Spleen (tissue), 11 donors: Measurements from ENCODE around the gene KCNK5. TPM values are rescaled to one million over a fixed set of nuclear protein-coding genes. Genes with fewer than 3 reads are reported as not detected.

Experiments used
- DNase-seq: peaks from one replicate; pipeline ENCODE4 v3.0.0-alpha.2; 2020
- H3K27ac ChIP-seq, 8 donors: fragments of 200-600 bp; sonication (generic) in 7 of 8; 1 replicate in 4 of 8; 2 replicates in 4 of 8; pipeline versions ENCODE4 v1.5.0 to v1.8.0; 2016 to 2021; ENCODE audit warnings: inconsistent platforms in 4 of 8, mild to moderate bottlenecking in 4 of 8, moderate library complexity in 1 of 8
- H3K27me3 ChIP-seq, 7 donors: fragments of 200-600 bp; sonication (generic) in 6 of 7; replicated peaks in 1 of 7; 1 replicate in 4 of 7; 2 replicates in 3 of 7; pipeline versions ENCODE4 v1.5.0 to v1.8.0; 2016 to 2021; ENCODE audit warnings: inconsistent platforms in 3 of 7, mild to moderate bottlenecking in 1 of 7
- H3K36me3 ChIP-seq, 6 donors: fragments of 200-600 bp; sonication (generic) in 5 of 6; 1 replicate in 4 of 6; 2 replicates in 2 of 6; pipeline versions ENCODE4 v1.5.0 to v1.8.0; 2016 to 2021; ENCODE audit warnings: inconsistent platforms in 2 of 6
- H3K4me1 ChIP-seq, 6 donors: fragments of 200-600 bp; sonication (generic) in 5 of 6; 1 replicate in 3 of 6; 2 replicates in 3 of 6; pipeline versions ENCODE4 v1.5.0 to v1.8.0; 2016 to 2021; ENCODE audit warnings: inconsistent platforms in 3 of 6
- H3K4me3 ChIP-seq, 8 donors: fragments of 200-600 bp; sonication (generic) in 7 of 8; 1 replicate in 4 of 8; 2 replicates in 4 of 8; pipeline versions ENCODE4 v1.5.0 to v1.8.0; 2016 to 2021; ENCODE audit warnings: inconsistent platforms in 4 of 8, mild to moderate bottlenecking in 4 of 8, moderate library complexity in 2 of 8
- H3K9me3 ChIP-seq, 8 donors: fragments of 200-600 bp; sonication (generic) in 7 of 8; 1 replicate in 4 of 8; 2 replicates in 4 of 8; pipeline versions ENCODE4 v1.5.0 to v1.8.0; 2016 to 2021; ENCODE audit warnings: inconsistent platforms in 4 of 8
- CTCF ChIP-seq, 11 experiments: fragments of 200-600 bp in 7 of 11; fragments of 450-650 bp in 4 of 11; sonication (generic) in 4 of 11; IDR thresholded peaks in 8 of 11; conservative IDR thresholded peaks in 3 of 11; 1 replicate in 7 of 11; 2 replicates in 4 of 11; pipeline versions ENCODE4 v1.4.0 to v1.8.0; 2016 to 2021; ENCODE audit warnings: antibody characterized with exemption in 11 of 11, inconsistent platforms in 4 of 11, mild to moderate bottlenecking in 1 of 11
- POLR2A ChIP-seq, 3 donors: fragments of 450-650 bp; IDR thresholded peaks; one replicate each; pipeline ENCODE4 v1.5.1; 2017; ENCODE audit warnings: antibody characterized with exemption in 3 of 3, mild to moderate bottlenecking in 1 of 3
- POLR2AphosphoS5 ChIP-seq, 3 donors: sonication (generic); formaldehyde crosslinking; IDR thresholded peaks; one replicate each; pipeline ENCODE4 v1.5.1; 2017; ENCODE audit warnings: antibody characterized with exemption in 3 of 3
- WGBS, 5 donors: extraction: QIAGEN DNeasy Blood & Tissue Kit in 3 of 5; methylation state at CpG; one replicate each; pipeline versions ENCODE4 v1.1.5 to v1.1.7; 2013 to 2018; 5-methylcytosine and 5-hydroxymethylcytosine counted together
- intact Hi-C: fragments of 100-400 bp; cut with DNase I; formaldehyde crosslinking; loops from one replicate; pipeline ENCODE4 v1.15.0; 2023; ENCODE audit warnings: low total_unique reads
- polyA plus RNA-seq, 3 donors: library from polyadenylated mRNA; stranded (reverse); fragments of 200-250 nt; gene quantifications; one replicate each; pipeline ENCODE4 v1.2.1, GENCODE V29; 2013
- total RNA-seq, 7 donors: library from RNA; depleted of rRNA in 3 of 7; stranded (reverse); fragments of >200 nt in 3 of 7; fragmentation: NEBNext Ultra II Directional in 4 of 7; extraction: Animal tissue kit (Norgen Biotek cat#: 25700) in 4 of 7; gene quantifications; one replicate each; pipeline versions ENCODE4 v1.1.0 to v1.2.1, GENCODE V29; 2016 to 2021
- donor health status: healthy with polysubstance abuse.
- donor health status: DM: no; HTN: no; CAD: no; lungs with moderate emphysema.
- donor health status: DM: no; HTN: no; CAD: no.
- donor health status: Bipolar disorder and iron deficiency.
- donor health status: healthy.
- donor health status: DM: no; HTN: no; CAD: no.
- donor health status: DM: yes; HTN: yes; CAD: no.

KCNK5 gene
- total and polyA plus RNA-seq, 10 donors = 0.52 to 5.9 (median 3.2) TPM

GRCh38 chr6:39218868-39219567 is 10.3 kb downstream of the KCNK5 start:
- TF ChIP-seq POLR2AphosphoS5 (IDR thresholded peaks at IDR 0.05) (no peak), CTCF (IDR thresholded peaks at IDR 0.05 in 8 of 11, conservative IDR thresholded peaks at IDR 0.05 in 3 of 11) (no peak), POLR2A (IDR thresholded peaks at IDR 0.05) (no peak)
- Histone ChIP-seq H3K27ac (peak overlapping the region in 6 of 8 donors; percentile 5 to 59 (median 30)), H3K27me3 (no peaks in the 10 kb centered on the region), H3K9me3 (peaks cover 0 to 5% (median 0%) of the 10 kb centered on the region in 8 donors), H3K4me3 (no peak overlapping the region), H3K4me1 (peaks cover 0 to 72% (median 18%) of the 10 kb centered on the region in 6 donors), H3K36me3 (no peaks in the 10 kb centered on the region)
- no peak for DNase-seq
- 31 to 38% (median 33%) methylated on average over 5 of the region's 5 CpGs for WGBS, 5 donors
- intact Hi-C loops = no loop called here

DNA sequence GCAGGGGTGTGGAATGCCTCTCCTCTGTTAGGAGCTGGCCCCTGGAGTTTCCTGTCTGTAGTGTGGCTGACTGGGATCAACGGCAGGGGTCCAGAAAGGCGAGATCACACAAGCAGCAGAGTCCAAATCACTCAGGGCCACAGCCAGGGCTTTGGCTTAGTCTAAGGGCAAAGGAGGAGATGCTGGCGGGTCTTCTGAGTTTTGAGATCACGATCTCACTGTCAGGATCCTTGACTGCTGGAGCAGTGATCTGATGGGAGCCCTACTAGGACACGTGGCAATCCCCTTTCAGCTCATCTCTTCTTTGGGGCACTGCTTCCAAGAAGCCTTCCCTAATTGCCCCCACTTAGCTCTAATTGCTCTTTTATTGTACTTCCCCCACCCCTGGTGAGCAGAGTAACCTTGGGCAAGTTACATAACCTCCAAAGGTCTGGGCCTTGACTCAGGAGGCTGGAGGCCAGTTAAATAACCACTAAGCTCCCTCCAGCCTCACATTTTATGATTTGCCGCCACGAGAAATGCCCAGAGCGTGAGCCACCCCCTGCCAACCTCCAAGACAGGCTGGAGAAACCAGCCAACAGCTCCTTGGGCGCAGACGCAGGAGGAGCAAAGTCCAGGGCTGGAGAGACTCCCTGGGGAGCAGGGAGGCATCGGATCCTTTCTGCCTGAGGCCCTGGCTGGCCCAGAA is 12.0 kb downstream of the KCNK5 start:
- Histone ChIP-seq H3K4me1 (peaks cover 0 to 73% (median 20%) of the 10 kb centered on the region in 6 donors), H3K36me3 (no peaks in the 10 kb centered on the region), H3K4me3 (no peak overlapping the region), H3K27me3 (no peaks in the 10 kb centered on the region), H3K27ac (no peak overlapping the region), H3K9me3 (no peaks in the 10 kb centered on the region)
- no peak for TF ChIP-seq POLR2AphosphoS5 (IDR thresholded peaks at IDR 0.05)
- no peak for TF ChIP-seq POLR2A (IDR thresholded peaks at IDR 0.05)
- TF ChIP-seq CTCF (IDR thresholded peaks at IDR 0.05 in 8 of 11, conservative IDR thresholded peaks at IDR 0.05 in 3 of 11) = no peak
- 60 to 83% (median 69%) methylated on average over 11 of the region's 11 CpGs for WGBS, 5 donors
- no peak for DNase-seq
- intact Hi-C loops = no loop called here

DNA sequence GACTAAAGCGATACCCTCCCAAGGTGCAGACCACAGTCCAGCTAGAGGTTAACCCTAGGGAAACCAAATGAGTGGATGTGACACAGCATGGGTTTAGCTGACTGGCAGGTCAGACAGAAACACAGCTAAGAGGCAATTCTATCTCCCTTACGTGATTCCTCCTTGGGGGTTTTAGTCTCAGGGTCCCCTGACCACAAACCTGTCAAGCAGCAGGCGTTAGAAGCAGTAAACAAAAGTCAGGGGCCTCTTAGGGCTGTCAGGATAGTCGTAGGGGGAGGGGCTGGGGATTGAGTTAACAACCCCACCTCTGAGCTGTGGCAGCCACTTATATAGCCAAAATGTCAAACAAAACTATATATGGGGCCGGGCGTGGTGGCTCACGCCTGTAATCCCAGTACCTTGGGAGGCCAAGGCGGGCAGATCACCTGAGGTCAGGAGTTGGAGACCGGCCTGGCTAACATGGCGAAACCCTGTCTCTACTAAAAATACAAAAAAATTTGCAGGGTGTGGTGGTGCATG is 13.6 kb downstream of the KCNK5 start:
- no peak for DNase-seq
- 74 to 81% (median 75%) methylated on average over 10 of the region's 10 CpGs for WGBS, 5 donors
- H3K27me3 ChIP-seq = no peaks in the 10 kb centered on the region
- no peaks in the 10 kb centered on the region for H3K36me3 ChIP-seq
- intact Hi-C loops = no loop called here
- H3K27ac ChIP-seq = no peak overlapping the region
- H3K9me3 ChIP-seq = no peaks in the 10 kb centered on the region
- H3K4me3 ChIP-seq = no peak overlapping the region
- peaks cover 0 to 81% (median 20%) of the 10 kb centered on the region in 6 donors for H3K4me1 ChIP-seq
- TF ChIP-seq CTCF (IDR thresholded peaks at IDR 0.05 in 8 of 11, conservative IDR thresholded peaks at IDR 0.05 in 3 of 11) (no peak), POLR2AphosphoS5 (IDR thresholded peaks at IDR 0.05) (no peak), POLR2A (IDR thresholded peaks at IDR 0.05) (no peak)
